HEK293 (cell line): ENCODE measurements around the gene TIMM13.
A peak's percentile ranks its signal among the peaks of the same experiment; 100 is the strongest.
"Not testable (repeated sequence)": the region's sequence is repeated elsewhere in the genome, so short reads cannot be mapped to it uniquely, and the experiment has no call there.

Source experiments
- CTCF ChIA-PET: fragments of 350-600 bp; formaldehyde crosslinking; extraction: SDS; loops from one replicate; lab custom pipeline; 2021; ENCODE audit warnings: antibody characterized with exemption; lab: Yijun Ruan, JAX
- POLR2A ChIA-PET: fragments of 300-600 bp; formaldehyde crosslinking; extraction: SDS; loops from one replicate; lab custom pipeline; 2020; ENCODE audit warnings: antibody characterized with exemption, inconsistent platforms; lab: Yijun Ruan, JAX
- H3K27ac ChIP-seq: fragments of 200-500 bp; sonication (Bioruptor generic); 2 replicates; pipeline ENCODE4 v1.5.1; 2014; ENCODE audit warnings: low read depth, low read length, control low read depth, inconsistent platforms; ENCODE audit errors: extremely low read depth
- H3K36me3 ChIP-seq, 2 experiments: fragments of 200-500 bp in 1 of 2; sonication (Bioruptor generic) in 1 of 2; 1 replicate in 1 of 2; 2 replicates in 1 of 2; pipeline ENCODE4 v1.5.1; 2014 to 2017; ENCODE audit warnings: inconsistent platforms in 2 of 2, low read length in 2 of 2; ENCODE audit not compliant: control insufficient read depth in 2 of 2, insufficient read depth in 1 of 2
- H3K4me1 ChIP-seq: fragments of 200-500 bp; sonication (Bioruptor generic); 2 replicates; pipeline ENCODE4 v1.5.1; 2014; ENCODE audit warnings: mild to moderate bottlenecking, low read length, inconsistent platforms; ENCODE audit not compliant: control insufficient read depth, insufficient read depth
- H3K4me3 ChIP-seq: 2 replicates; pipeline ENCODE4 v1.5.1; 2011; ENCODE audit warnings: low read depth, mild to moderate bottlenecking, control low read depth, low read length, moderate library complexity
- H3K9me3 ChIP-seq: fragments of 200-500 bp; sonication (Bioruptor generic); 2 replicates; pipeline ENCODE4 v1.5.1; 2014; ENCODE audit warnings: low read depth, low read length, inconsistent platforms; ENCODE audit not compliant: control insufficient read depth, insufficient read depth
- BCL11B ChIP-seq: fragments of 450-650 bp; formaldehyde crosslinking; IDR thresholded peaks from 2 replicates; pipeline ENCODE4 v1.5.1; 2016; ENCODE audit warnings: low read depth, missing biosample characterization, missing genetic modification characterization
- EGR2 ChIP-seq: fragments of 450-650 bp; formaldehyde crosslinking; IDR thresholded peaks from 2 replicates; pipeline ENCODE4 v1.5.1; 2016; ENCODE audit warnings: low read depth, missing biosample characterization, missing genetic modification characterization
- HIC1 ChIP-seq: fragments of 450-650 bp; formaldehyde crosslinking; IDR thresholded peaks from 2 replicates; pipeline ENCODE4 v1.5.1; 2016; ENCODE audit warnings: missing biosample characterization, missing genetic modification characterization
- KLF1 ChIP-seq: fragments of 450-650 bp; formaldehyde crosslinking; IDR thresholded peaks from 2 replicates; pipeline ENCODE4 v1.5.1; 2016; ENCODE audit warnings: missing biosample characterization, missing genetic modification characterization
- RBAK ChIP-seq: fragments of 450-650 bp; formaldehyde crosslinking; IDR thresholded peaks from 2 replicates; pipeline ENCODE4 v1.5.1; 2016; ENCODE audit warnings: missing biosample characterization, missing genetic modification characterization
- SALL2 ChIP-seq: fragments of 450-650 bp; formaldehyde crosslinking; IDR thresholded peaks from 2 replicates; pipeline ENCODE4 v1.5.0; 2017; ENCODE audit warnings: missing biosample characterization, mild to moderate bottlenecking, missing genetic modification characterization, borderline replicate concordance
- TRIM28 ChIP-seq: IDR thresholded peaks from 2 replicates; pipeline ENCODE4 v1.6.1; 2011; ENCODE audit warnings: low read length, control low read depth, borderline replicate concordance
- YY1 ChIP-seq: fragments of 450-650 bp; formaldehyde crosslinking; IDR thresholded peaks from 2 replicates; pipeline ENCODE4 v1.5.1; 2018; ENCODE audit warnings: missing biosample characterization, missing genetic modification characterization
- ZBTB48 ChIP-seq: fragments of 450-650 bp; formaldehyde crosslinking; IDR thresholded peaks from 2 replicates; pipeline ENCODE4 v1.5.1; 2016; ENCODE audit warnings: missing biosample characterization, missing genetic modification characterization
- ZFHX2 ChIP-seq: fragments of 450-650 bp; formaldehyde crosslinking; conservative IDR thresholded peaks from 2 replicates; pipeline ENCODE4 v1.5.1; 2016; ENCODE audit warnings: missing biosample characterization, missing genetic modification characterization
- ZFP69B ChIP-seq: fragments of 450-650 bp; formaldehyde crosslinking; IDR thresholded peaks from 2 replicates; pipeline ENCODE4 v1.5.1; 2016; ENCODE audit warnings: missing biosample characterization, missing genetic modification characterization
- ZNF121 ChIP-seq: fragments of 450-650 bp; formaldehyde crosslinking; IDR thresholded peaks from 2 replicates; pipeline ENCODE4 v1.5.1; 2016; ENCODE audit warnings: missing biosample characterization, missing genetic modification characterization
- ZNF138 ChIP-seq: fragments of 450-650 bp; formaldehyde crosslinking; IDR thresholded peaks from 2 replicates; pipeline ENCODE4 v1.5.1; 2016; ENCODE audit warnings: missing biosample characterization, missing genetic modification characterization, borderline replicate concordance
- ZNF140 ChIP-seq: fragments of 450-650 bp; formaldehyde crosslinking; IDR thresholded peaks from 2 replicates; pipeline ENCODE4 v1.5.1; 2016; ENCODE audit warnings: missing biosample characterization, missing genetic modification characterization
- ZNF146 ChIP-seq: fragments of 450-650 bp; formaldehyde crosslinking; IDR thresholded peaks from 2 replicates; pipeline ENCODE4 v1.5.1; 2016; ENCODE audit warnings: missing biosample characterization, missing genetic modification characterization
- ZNF350 ChIP-seq: fragments of 450-650 bp; formaldehyde crosslinking; IDR thresholded peaks from 2 replicates; pipeline ENCODE4 v1.5.0; 2017; ENCODE audit warnings: missing biosample characterization, mild to moderate bottlenecking, missing genetic modification characterization
- ZNF555 ChIP-seq: fragments of 450-650 bp; formaldehyde crosslinking; conservative IDR thresholded peaks from 2 replicates; pipeline ENCODE4 v1.5.1; 2017; ENCODE audit warnings: missing biosample characterization, mild to moderate bottlenecking, missing genetic modification characterization, inconsistent platforms
- ZNF670 ChIP-seq: fragments of 450-650 bp; formaldehyde crosslinking; IDR thresholded peaks from 2 replicates; pipeline ENCODE4 v1.5.1; 2016; ENCODE audit warnings: missing biosample characterization, missing genetic modification characterization, low read depth
- ZSCAN30 ChIP-seq: fragments of 450-650 bp; IDR thresholded peaks from 2 replicates; pipeline ENCODE4 v1.5.1; 2018; ENCODE audit warnings: missing biosample characterization, mild to moderate bottlenecking, missing genetic modification characterization, moderate library complexity

The TIMM13 gene

DNA sequence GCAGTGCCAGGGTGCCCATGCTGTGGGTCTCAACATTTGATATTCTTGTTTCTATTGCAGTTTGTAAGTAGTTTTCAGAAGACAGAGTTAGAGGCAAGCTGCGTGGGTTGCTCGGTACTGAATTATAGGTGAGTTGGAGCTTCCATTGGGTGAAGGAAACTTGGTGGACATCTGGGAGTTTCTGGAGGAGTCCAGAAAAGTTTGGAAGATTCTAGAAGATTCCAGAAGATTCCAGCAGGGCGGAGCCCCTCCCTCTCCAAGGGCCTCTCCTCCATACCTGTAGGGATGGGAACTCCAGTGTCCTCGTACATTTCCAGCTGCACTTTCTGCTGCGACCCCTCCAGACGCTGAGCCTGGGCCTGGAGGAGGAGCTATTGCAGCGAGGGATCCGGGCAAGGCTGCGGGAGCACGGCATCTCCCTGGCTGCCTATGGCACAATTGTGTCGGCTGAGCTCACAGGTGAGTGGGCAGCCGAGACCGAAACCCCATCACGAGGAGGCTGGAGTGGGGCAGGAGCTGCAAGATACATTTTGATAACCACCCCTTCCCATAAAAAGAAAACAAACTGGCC lies 28.6 kb downstream of the TIMM13 start:
- Histone ChIP-seq H3K36me3 (no peaks in the 10 kb centered on the region), H3K27ac (no peak overlapping the region), H3K4me1 (no peaks in the 10 kb centered on the region), H3K4me3 (no peak overlapping the region), H3K9me3 (no peaks in the 10 kb centered on the region)
- TF ChIP-seq ZBTB48 (tag by site-specific recombination), result no peak
- TF ChIP-seq SALL2 (tag by site-specific recombination), result no peak
- TF ChIP-seq ZNF140 (tag by site-specific recombination), result no peak
- TF ChIP-seq ZNF350 (tag by site-specific recombination), result no peak
- no peak for TF ChIP-seq ZFP69B (tag by site-specific recombination)
- no peak for TF ChIP-seq ZSCAN30 (tag by site-specific recombination)
- TF ChIP-seq HIC1 (tag by site-specific recombination), result no peak
- no peak for TF ChIP-seq ZNF138 (tag by site-specific recombination)
- TF ChIP-seq RBAK (tag by site-specific recombination), result no peak
- TF ChIP-seq TRIM28, result no peak
- TF ChIP-seq ZNF670 (tag by site-specific recombination), result no peak
- no peak for TF ChIP-seq BCL11B (tag by site-specific recombination)
- no peak for TF ChIP-seq YY1 (tag by site-specific recombination)
- TF ChIP-seq ZNF555 (tag by site-specific recombination), result no peak
- ChIA-PET CTCF (interaction anchor here (0.6 to 1.0 kb wide), 2 partner anchors 238 to 471 kb away, joined by 3 to 6 read pairs; no protein-coding TSS in a partner anchor), POLR2A (no interaction called here)

DNA sequence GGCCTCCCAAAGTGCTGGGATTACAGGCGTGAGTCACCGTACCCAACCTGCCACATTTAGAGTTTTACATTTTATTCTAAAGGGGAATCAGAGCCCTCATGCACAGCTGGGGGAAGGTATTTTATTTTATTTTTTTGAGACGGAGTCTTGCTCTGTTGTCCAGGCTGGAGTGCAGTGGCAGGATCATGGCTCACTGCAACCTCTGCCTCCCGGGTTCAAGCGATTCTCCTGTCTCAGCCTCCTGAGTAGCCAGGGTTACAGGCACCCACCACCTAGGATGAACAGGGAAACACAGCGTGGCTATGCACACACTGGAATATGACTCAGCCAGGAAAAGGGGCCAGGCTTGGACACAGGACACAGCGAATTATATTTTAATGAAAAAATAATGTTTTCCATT lies 30.2 kb downstream of the TIMM13 start:
- ChIA-PET POLR2A (interaction anchor here (0.7 kb wide), 1 partner anchor 11 kb away, joined by 3 read pairs; no protein-coding TSS in a partner anchor), CTCF (interaction anchor here (0.5 kb wide), 1 partner anchor 371 kb away, joined by 6 read pairs; no protein-coding TSS in a partner anchor)
- not testable (repeated sequence) for H3K36me3 ChIP-seq, H3K4me1 ChIP-seq, H3K4me3 ChIP-seq, H3K27ac ChIP-seq, H3K9me3 ChIP-seq
- TF ChIP-seq ZNF146 (peak; percentile 77), ZNF121 (tag by site-specific recombination) (peak; percentile 65; the same call in 1 of the 2 replicates)

DNA sequence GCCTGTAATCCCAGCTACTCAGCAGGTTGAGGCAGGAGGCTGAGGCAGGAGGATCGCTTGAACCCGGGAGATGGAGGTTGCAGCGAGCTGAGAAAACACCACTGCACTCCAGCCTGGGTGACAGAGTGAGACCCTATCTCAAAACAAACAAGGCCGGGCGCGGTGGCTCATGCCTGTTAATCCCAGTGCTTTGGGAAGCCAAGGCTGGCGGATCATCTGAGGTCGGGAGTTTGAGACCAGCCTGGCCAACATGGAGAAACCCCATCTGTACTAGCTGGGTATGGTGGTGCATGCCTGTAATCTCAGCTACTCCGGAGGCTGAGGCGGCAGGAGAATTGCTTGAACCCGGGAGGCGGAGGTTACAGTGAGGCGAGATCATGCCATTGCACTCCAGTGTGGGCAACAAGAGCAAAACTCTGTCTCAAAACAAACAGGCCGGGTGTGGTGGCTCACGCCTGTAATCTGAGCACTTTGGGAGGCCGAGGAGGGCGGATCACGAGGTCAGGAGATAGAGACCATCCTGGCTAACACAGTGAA lies 32.0 kb downstream of the TIMM13 start:
- CTCF ChIA-PET, result interaction anchor here (1.8 kb wide), 1 partner anchor 219 kb away, joined by 5 read pairs; no protein-coding TSS in a partner anchor
- TF ChIP-seq EGR2 (tag by site-specific recombination), result peak; percentile 50; the same call in 1 of the 2 replicates
- TF ChIP-seq KLF1, result peak; percentile 83
- peak; percentile 42 for TF ChIP-seq ZFHX2 (tag by site-specific recombination)

More for the DNA sequence above, 32.0 kb downstream of the TIMM13 start:
- H3K27ac ChIP-seq, H3K36me3 ChIP-seq, H3K9me3 ChIP-seq, H3K4me1 ChIP-seq, H3K4me3 ChIP-seq, POLR2A ChIA-PET: not testable (repeated sequence)
